Activated T-cell treated with anti-CD3 and anti-CD28 coated beads, Interleukin-2, amount 50 U/mL, for 24 hours (primary cell): ENCODE data around the gene SCART1.
A peak's percentile ranks its signal among the peaks of the same experiment; 100 is the strongest.

Experiments used
- DNase-seq: peaks from one replicate; pipeline ENCODE4 v3.0.0-alpha.2; 2020
- H3K27ac Mint-ChIP-seq: 2 replicates; pipeline ENCODE4 v1.8.0; 2020; ENCODE audit warnings: mild to moderate bottlenecking, mixed read lengths
- H3K27me3 Mint-ChIP-seq: 2 replicates; pipeline ENCODE4 v1.8.0; 2020; ENCODE audit warnings: mixed read lengths
- H3K36me3 Mint-ChIP-seq: 2 replicates; pipeline ENCODE4 v1.8.0; 2020; ENCODE audit warnings: low read depth, mixed read lengths
- H3K4me1 Mint-ChIP-seq: 2 replicates; pipeline ENCODE4 v1.8.0; 2020; ENCODE audit warnings: low read depth, mixed read lengths
- H3K4me3 Mint-ChIP-seq: 2 replicates; pipeline ENCODE4 v1.8.0; 2020; ENCODE audit warnings: mild to moderate bottlenecking, moderate library complexity, mixed read lengths
- H3K9me3 Mint-ChIP-seq: 2 replicates; pipeline ENCODE4 v1.8.0; 2020; ENCODE audit warnings: mixed read lengths

Gene SCART1

GRCh38 chr10:133442967-133443924 is 10.5 kb upstream of the SCART1 start:
- Mint-ChIP-seq H3K27ac (peak overlapping the region; percentile 28), H3K4me3 (no peak overlapping the region), H3K36me3 (peaks cover 14% of the 10 kb centered on the region), H3K9me3 (peaks cover 15% of the 10 kb centered on the region), H3K4me1 (peaks cover 22% of the 10 kb centered on the region), H3K27me3 (no peaks in the 10 kb centered on the region)
- no peak for DNase-seq

- H3K36me3 Mint-ChIP-seq, result peaks cover 18% of the 10 kb centered on the region
- H3K27ac Mint-ChIP-seq, result no peak overlapping the region
- H3K27me3 Mint-ChIP-seq, result no peaks in the 10 kb centered on the region
- H3K4me1 Mint-ChIP-seq, result peaks cover 15% of the 10 kb centered on the region
- H3K9me3 Mint-ChIP-seq, result peaks cover 28% of the 10 kb centered on the region
- H3K4me3 Mint-ChIP-seq, result no peak overlapping the region
- DNase-seq, result no peak
Measured at GRCh38 chr10:133444342-133445267, 9.1 kb upstream of the SCART1 start.

GRCh38 chr10:133445268-133445732 is 8.4 kb upstream of the SCART1 start:
- peaks cover 18% of the 10 kb centered on the region for H3K36me3 Mint-ChIP-seq
- H3K9me3 Mint-ChIP-seq, result peaks cover 28% of the 10 kb centered on the region
- DNase-seq, result no peak
- H3K4me3 Mint-ChIP-seq, result no peak overlapping the region
- peaks cover 15% of the 10 kb centered on the region for H3K4me1 Mint-ChIP-seq
- no peaks in the 10 kb centered on the region for H3K27me3 Mint-ChIP-seq
- no peak overlapping the region for H3K27ac Mint-ChIP-seq

GRCh38 chr10:133445751-133446708 is 7.7 kb upstream of the SCART1 start:
- Mint-ChIP-seq H3K4me1 (peaks cover 15% of the 10 kb centered on the region), H3K9me3 (peaks cover 28% of the 10 kb centered on the region), H3K36me3 (peaks cover 18% of the 10 kb centered on the region), H3K27me3 (no peaks in the 10 kb centered on the region), H3K27ac (no peak overlapping the region), H3K4me3 (no peak overlapping the region)
- no peak for DNase-seq

GRCh38 chr10:133446979-133447378 is 6.8 kb upstream of the SCART1 start:
- Mint-ChIP-seq H3K4me1 (peaks cover 11% of the 10 kb centered on the region), H3K27me3 (no peaks in the 10 kb centered on the region), H3K4me3 (no peak overlapping the region), H3K9me3 (peaks cover 28% of the 10 kb centered on the region), H3K27ac (no peak overlapping the region), H3K36me3 (peaks cover 18% of the 10 kb centered on the region)
- DNase-seq, result no peak

GRCh38 chr10:133448120-133448519 is 5.6 kb upstream of the SCART1 start:
- no peak for DNase-seq
- H3K4me3 Mint-ChIP-seq, result no peak overlapping the region
- peaks cover 18% of the 10 kb centered on the region for H3K36me3 Mint-ChIP-seq
- peaks cover 28% of the 10 kb centered on the region for H3K9me3 Mint-ChIP-seq
- no peaks in the 10 kb centered on the region for H3K27me3 Mint-ChIP-seq
- H3K27ac Mint-ChIP-seq, result no peak overlapping the region
- H3K4me1 Mint-ChIP-seq, result no peaks in the 10 kb centered on the region

GRCh38 chr10:133451346-133451745 is 2.4 kb upstream of the SCART1 start:
- H3K4me3 Mint-ChIP-seq, result no peak overlapping the region
- no peaks in the 10 kb centered on the region for H3K27me3 Mint-ChIP-seq
- H3K36me3 Mint-ChIP-seq, result peaks cover 16% of the 10 kb centered on the region
- no peak for DNase-seq
- no peaks in the 10 kb centered on the region for H3K4me1 Mint-ChIP-seq
- no peak overlapping the region for H3K27ac Mint-ChIP-seq
- H3K9me3 Mint-ChIP-seq, result peaks cover 28% of the 10 kb centered on the region

GRCh38 chr10:133452453-133452852 is 1.3 kb upstream of the SCART1 start:
- H3K27me3 Mint-ChIP-seq, result no peaks in the 10 kb centered on the region
- H3K36me3 Mint-ChIP-seq, result peaks cover 11% of the 10 kb centered on the region
- H3K4me1 Mint-ChIP-seq, result no peaks in the 10 kb centered on the region
- H3K27ac Mint-ChIP-seq, result no peak overlapping the region
- no peak overlapping the region for H3K4me3 Mint-ChIP-seq
- peaks cover 21% of the 10 kb centered on the region for H3K9me3 Mint-ChIP-seq
- DNase-seq, result no peak

GRCh38 chr10:133454204-133454893 is 604 bp downstream of the SCART1 start:
- no peak overlapping the region for H3K27ac Mint-ChIP-seq
- no peaks in the 10 kb centered on the region for H3K27me3 Mint-ChIP-seq
- DNase-seq, result no peak
- no peaks in the 10 kb centered on the region for H3K4me1 Mint-ChIP-seq
- H3K4me3 Mint-ChIP-seq, result no peak overlapping the region
- H3K36me3 Mint-ChIP-seq, result no peaks in the 10 kb centered on the region
- peaks cover 2% of the 10 kb centered on the region for H3K9me3 Mint-ChIP-seq

- no peaks in the 10 kb centered on the region for H3K27me3 Mint-ChIP-seq
- H3K27ac Mint-ChIP-seq, result no peak overlapping the region
- no peaks in the 10 kb centered on the region for H3K36me3 Mint-ChIP-seq
- no peaks in the 10 kb centered on the region for H3K9me3 Mint-ChIP-seq
- no peaks in the 10 kb centered on the region for H3K4me1 Mint-ChIP-seq
- H3K4me3 Mint-ChIP-seq, result no peak overlapping the region
- DNase-seq, result no peak
Measured at GRCh38 chr10:133455196-133455595, 1.5 kb downstream of the SCART1 start.

- Mint-ChIP-seq H3K27ac (no peak overlapping the region), H3K4me3 (no peak overlapping the region), H3K4me1 (no peaks in the 10 kb centered on the region), H3K27me3 (no peaks in the 10 kb centered on the region), H3K36me3 (no peaks in the 10 kb centered on the region), H3K9me3 (no peaks in the 10 kb centered on the region)
- DNase-seq, result no peak
Measured at GRCh38 chr10:133455611-133456031, 1.9 kb downstream of the SCART1 start.

GRCh38 chr10:133456041-133456951 is 2.6 kb downstream of the SCART1 start:
- Mint-ChIP-seq H3K36me3 (no peaks in the 10 kb centered on the region), H3K27me3 (no peaks in the 10 kb centered on the region), H3K4me3 (no peak overlapping the region), H3K9me3 (no peaks in the 10 kb centered on the region), H3K27ac (no peak overlapping the region), H3K4me1 (no peaks in the 10 kb centered on the region)
- DNase-seq, result no peak
